HT-29 (cell line): ENCODE results near the gene DMRTC2. TPM values are rescaled to one million over a fixed set of nuclear protein-coding genes. Genes with fewer than 3 reads are reported as not detected.

Source experiments
- DNase-seq: peaks from one replicate; pipeline ENCODE4 v3.0.0-alpha.2; 2015; ENCODE audit warnings: low spot score
- small RNA-seq: library from RNA; depleted of rRNA; stranded (forward); fragments of <200 nt; gene quantifications from one replicate; pipeline ENCODE3, GENCODE V24; 2014
- total RNA-seq: library from RNA; depleted of rRNA; stranded (reverse); fragments of >200 nt; shearing (Covaris generic); gene quantifications from 2 replicates; pipeline ENCODE4 v1.2.3, GENCODE V29; 2014; rRNA removed

DMRTC2 gene
- total RNA-seq, 1 experiment from 2014 or later = not detected

DNA sequence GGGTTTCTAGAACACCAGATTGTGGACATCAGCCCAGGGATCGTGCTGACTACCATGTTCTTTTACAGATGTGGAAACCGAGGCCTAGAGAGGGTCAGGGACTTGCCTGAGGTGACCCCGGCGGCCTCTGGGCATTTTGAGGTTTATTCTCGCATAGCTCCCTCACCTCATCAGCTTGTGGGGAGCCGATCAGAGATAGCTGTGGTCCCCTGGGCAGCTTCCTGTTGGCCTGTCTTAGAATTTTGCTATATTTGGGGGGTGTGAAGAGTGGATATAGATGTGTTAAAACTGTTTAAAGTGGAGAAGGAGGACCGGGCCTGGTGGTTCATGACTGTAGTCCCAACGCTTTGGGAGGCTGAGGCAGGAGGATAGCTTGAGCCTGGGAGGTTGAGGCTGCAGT is 45.1 kb downstream of the DMRTC2 start:
- no peak for DNase-seq

DNA sequence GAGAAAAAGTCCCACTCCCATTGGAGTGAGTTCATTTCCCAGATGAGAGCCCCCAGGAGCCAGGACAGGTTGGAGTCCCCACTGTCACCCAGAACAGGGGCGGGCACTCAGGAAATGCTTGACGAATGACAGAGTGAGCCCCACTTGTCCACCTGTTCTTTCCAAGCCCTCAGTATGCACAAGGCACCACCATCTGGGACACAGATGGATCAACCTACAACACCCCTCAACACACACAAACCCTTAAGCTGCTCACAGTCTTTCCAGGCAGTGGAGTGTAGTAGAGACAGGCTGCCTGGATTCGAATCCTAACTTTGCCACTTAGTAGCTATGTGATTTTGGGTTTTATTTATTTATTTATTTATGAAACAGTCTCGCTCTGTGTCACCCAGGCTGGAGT is 46.1 kb downstream of the DMRTC2 start:
- DNase-seq = no peak

DNA sequence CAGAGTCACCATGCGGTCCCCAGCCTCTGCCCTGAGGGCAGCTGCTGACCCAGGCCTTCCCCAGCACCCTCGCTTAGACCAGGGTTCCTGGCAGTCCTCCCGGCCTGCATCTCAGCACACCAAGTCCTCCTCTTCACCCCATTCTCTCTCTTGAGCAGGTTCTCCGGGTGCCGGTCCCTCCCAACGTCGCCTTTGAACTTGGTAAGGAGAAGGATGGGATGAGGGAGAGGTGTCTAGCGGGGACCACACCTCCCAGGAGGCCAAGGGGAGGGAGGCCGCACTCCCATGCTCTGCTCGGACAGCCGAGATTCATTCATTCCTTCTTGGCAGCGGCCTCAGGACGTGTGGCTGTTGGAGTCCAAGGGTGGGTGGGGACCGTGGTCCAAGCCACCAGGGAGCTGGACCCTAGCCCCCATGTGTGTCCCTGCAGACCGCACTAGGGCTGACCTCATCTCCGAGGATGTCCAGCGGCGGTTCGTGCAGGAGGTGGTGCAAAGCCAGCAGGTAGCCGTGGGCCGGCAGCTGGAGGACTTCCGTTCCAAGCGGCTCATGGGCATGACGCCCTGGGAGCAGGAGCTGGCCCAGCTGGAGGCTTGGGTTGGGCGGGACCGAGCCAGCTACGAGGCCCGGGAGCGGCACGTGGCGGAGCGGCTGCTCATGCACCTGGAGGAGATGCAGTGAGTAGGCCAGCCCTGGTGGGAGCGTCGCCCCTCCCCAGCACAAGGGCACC is 47.5 kb downstream of the DMRTC2 start:
- DNase-seq = no peak

DNA sequence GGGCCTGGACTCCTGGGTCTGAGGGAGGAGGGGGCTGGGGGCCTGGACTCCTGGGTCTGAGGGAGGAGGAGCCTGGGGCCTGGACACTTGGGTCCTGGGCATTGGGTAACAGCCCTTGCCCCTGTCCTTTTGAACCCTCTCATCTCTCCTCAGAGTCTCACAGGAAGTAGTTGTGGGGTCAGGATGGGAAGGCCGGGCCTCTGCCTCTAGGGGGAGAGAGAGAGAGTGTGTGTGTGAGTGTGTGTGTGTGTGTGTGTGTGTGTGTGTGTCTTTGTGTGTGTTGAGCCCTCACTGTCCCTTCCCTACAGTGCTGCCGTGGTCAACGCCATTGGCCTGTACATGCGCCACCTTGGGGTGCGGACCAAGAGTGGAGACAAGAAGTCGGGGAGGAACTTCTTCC is 49.1 kb downstream of the DMRTC2 start:
- DNase-seq = peak; percentile 56

DNA sequence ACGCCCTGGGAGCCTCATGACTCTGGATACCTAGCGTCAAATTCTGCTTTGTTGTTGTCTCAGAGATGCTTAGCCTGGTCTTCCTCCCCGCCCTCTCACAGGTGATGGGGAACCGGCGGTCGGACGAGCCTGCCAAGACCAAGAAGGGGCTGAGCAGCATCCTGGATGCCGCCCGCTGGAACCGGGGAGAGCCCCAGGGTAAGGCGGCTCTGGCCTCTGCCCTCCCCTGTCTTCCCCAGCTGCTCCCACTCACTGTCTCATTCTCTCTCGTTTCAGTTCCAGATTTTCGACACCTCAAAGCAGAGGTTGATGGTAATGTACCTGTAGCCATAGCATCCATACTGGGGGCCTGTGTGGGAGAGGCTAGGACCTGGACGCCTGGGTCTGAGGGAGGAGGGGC is 49.5 kb downstream of the DMRTC2 start:
- no peak for DNase-seq

DNA sequence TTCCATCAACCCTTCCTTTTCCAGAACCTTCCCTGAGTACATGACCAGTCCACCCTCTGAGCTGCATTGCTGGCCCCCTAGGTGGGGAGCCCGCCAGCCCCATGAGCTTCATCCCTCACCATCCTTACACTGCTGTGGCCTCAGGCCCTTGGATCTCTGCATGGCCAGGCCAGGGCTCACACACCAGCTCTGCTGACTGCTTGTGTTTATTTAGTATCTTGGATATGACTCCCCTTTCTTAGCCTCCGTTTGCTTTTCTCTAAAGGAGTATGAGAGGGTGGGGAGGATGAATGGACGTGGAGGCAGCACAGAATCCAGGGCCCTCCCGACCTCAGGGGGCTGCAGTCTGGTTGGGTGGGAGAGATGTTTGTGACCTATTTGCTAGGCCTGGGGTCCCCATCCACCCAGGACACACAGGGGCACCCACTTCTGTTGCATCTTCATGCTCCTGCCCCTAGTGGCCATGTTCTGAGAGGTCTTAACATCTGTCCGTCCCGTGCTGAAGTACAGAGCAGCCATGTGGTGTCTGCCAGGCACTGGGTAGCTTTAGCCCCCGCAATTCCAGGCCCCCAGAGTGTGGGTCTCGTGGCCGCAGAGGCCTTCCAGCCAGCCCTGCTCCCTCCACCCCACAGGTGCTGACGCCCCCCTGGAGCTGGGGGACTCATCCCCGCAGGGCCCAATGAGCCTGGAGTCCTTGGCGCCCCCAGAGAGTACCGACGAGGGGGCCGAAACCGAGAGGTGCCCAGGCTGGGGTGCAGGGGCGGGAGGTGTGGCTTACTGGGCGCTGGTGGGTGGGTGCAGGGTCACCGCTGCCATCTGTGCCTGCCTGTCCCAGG is 51.1 kb downstream of the DMRTC2 start:
- DNase-seq = peak; percentile 39

DNA sequence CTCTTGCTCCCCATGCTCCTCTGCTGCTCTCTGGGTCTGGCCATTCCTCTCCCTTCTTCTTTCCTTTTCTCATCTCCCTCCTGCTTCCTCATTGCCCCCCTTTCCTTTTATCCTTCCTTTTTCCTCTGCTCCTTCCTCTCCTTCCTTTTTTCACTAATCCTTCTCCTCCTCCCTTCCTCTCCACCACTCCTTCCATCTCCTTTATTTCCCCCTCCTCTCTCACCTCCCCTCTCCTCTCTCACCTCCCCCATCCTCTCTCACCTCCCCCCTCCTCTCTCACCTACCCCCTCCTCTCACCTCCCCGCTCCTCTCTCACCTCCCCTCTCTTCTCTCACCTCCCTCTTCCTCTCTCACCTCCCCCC is 51.7 kb downstream of the DMRTC2 start:
- no peak for DNase-seq

DNA sequence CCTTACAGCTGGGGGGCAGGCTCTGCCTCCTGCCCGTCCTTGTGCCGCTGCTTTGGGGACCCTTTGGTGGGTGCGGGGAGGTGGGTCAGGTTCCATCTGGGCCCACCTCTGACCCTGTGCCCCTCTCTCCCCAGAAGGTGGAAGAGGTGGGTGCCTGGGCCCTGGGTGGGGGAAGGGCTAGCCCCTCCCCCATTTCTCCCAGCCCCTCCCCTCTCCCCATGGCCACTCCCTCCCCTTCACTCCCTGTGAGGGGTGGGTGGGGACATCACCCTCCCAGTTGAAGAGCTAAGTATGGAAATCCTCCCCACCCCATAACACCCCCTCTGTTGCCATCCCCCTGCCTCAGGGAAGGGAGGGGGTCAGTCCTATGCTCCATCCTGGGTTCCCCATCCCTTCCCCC is 52.3 kb downstream of the DMRTC2 start:
- DNase-seq = no peak

DNA sequence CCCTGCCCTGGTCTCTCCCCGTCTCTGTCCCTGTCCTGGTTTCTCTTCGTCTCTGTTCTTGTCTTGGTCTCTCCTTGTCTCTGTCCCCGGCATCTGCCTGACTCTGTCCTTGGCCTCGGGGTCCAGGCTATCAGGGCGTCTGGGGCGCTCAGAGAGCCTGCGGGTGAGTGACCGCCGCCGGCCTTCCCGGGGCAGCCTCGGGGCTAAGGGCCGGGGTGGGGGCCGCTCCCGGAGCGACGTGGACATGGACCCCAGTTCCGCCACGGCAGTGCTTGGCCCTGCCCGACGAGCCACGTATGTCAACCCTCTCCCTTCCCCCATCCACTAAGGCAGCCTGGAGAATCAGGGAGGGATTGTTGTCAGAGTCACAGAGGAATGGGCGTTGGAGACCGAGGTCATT is 53.0 kb downstream of the DMRTC2 start:
- no peak for DNase-seq

DNA sequence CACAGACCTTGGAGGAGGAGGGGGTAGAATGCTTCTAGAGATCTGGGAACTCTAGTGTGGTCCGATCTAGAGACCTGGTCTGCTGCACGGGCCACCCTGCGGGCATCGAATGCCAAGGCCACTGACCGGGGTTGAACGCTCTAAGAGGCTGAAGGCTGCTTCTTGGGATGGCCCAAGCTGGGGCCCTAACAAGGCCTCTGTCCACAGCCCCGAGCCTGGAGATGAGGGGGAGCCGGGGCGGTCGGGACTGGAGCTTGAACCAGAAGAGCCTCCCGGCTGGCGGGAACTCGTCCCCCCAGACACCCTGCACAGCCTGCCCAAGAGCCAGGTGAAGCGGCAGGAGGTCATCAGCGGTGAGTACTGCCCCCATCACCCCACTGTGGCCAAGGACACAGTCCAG is 53.4 kb downstream of the DMRTC2 start:
- DNase-seq = no peak

Small RNAs within 50 kb of the gene (small RNA-seq; reads per million reads assigned to genes)
- not detected for gene MIR6797

Other genes with a start within 250 kb of the DMRTC2 start
- gene CEACAM4, start 218.0 kb upstream of the DMRTC2 start, total RNA-seq = not detected in 2 replicates
- gene CEACAM7, start 156.8 kb upstream of the DMRTC2 start, total RNA-seq = 0.92 TPM in 1 of 2 replicates, not detected in the other
- gene CEACAM5, start 136.4 kb upstream of the DMRTC2 start, total RNA-seq = 3.2 and 3.8 TPM in 2 replicates
- gene CEACAM6, start 89.5 kb upstream of the DMRTC2 start, total RNA-seq = 11.0 and 13.4 TPM in 2 replicates
- not detected in 2 replicates for gene CEACAM3, start 48.5 kb upstream of the DMRTC2 start, total RNA-seq
- not detected in 2 replicates for gene LYPD4, start 359 bp upstream of the DMRTC2 start, total RNA-seq
- 4,362 and 4,557 TPM in 2 replicates for gene RPS19, start 15.2 kb downstream of the DMRTC2 start, total RNA-seq
- gene CD79A, start 32.2 kb downstream of the DMRTC2 start, total RNA-seq = 0.81 and 1.4 TPM in 2 replicates
- 189 and 199 TPM in 2 replicates for gene ARHGEF1, start 38.1 kb downstream of the DMRTC2 start, total RNA-seq
- 0.39 and 0.64 TPM in 2 replicates for gene ERFL, start 83.4 kb downstream of the DMRTC2 start, total RNA-seq
- 232 and 234 TPM in 2 replicates for gene RABAC1, start 114.3 kb downstream of the DMRTC2 start, total RNA-seq
- gene ATP1A3, start 149.2 kb downstream of the DMRTC2 start, total RNA-seq = 0.10 and 0.66 TPM in 2 replicates
- gene GRIK5, start 225.2 kb downstream of the DMRTC2 start, total RNA-seq = 0.21 TPM in 1 of 2 replicates, not detected in the other
- 44.5 and 48.5 TPM in 2 replicates for gene ZNF574, start 231.1 kb downstream of the DMRTC2 start, total RNA-seq